HG03159 (cell line): ENCODE data around the gene PDZD4.

Source experiments
- ATAC-seq: cut with Tn5 transposase; IDR thresholded peaks from one replicate; pipeline ENCODE4 v1.9.1; 2021; ENCODE audit warnings: mild to moderate bottlenecking, moderate library complexity; ENCODE audit not compliant: unreplicated experiment

Gene PDZD4

GRCh38 chrX:153813161-153813560, 17.2 kb downstream of the PDZD4 start:
- no peak for ATAC-seq

GRCh38 chrX:153812220-153812619, 18.1 kb downstream of the PDZD4 start:
- ATAC-seq = no peak

GRCh38 chrX:153807976-153808375, 22.4 kb downstream of the PDZD4 start:
- ATAC-seq = no peak

GRCh38 chrX:153806999-153807575, 23.3 kb downstream of the PDZD4 start:
- no peak for ATAC-seq

DNA sequence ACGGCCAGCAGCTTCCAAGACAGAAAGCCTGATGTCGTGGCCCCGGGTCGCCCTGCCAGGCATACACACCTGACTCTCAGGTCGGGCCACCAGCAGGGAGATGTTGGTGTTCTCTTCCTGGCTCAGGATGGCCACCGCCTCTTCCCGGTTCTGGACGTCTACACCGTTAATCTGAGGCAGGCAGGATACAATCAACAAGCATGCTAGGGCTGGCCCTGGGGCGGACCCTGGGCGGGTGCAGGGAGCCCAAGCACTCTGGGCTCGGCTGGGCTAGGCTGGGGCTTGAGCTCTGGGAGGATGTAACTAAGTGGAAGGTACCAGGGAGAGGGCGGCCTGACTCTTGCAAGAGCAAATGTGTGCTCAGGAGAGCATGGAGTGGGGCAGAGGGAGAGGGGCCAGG, 24.9 kb downstream of the PDZD4 start:
- ATAC-seq = no peak

DNA sequence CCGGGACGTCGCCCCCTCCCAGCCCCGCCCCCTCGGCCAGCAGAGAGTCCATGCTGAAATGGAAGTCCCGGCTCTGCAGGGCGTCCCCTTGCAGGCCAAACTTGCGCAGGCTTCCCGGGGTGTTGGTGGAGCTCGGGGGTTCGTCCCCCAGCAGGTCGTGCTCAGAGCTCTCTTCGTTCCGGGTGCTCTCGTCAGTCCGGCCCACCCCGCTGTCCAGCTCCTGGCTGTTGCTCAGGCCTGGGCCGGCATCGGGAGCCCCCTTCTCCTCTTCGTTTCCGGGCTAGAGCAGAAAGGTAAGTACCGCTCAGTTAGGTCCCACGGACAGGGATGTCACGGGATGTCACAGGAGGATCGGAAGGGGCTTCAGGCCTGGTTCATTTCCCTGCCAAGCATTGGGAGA, 25.7 kb downstream of the PDZD4 start:
- ATAC-seq = no peak

- no peak for ATAC-seq
Measured at GRCh38 chrX:153804100-153804595, 26.2 kb downstream of the PDZD4 start.

- ATAC-seq = no peak
Measured at GRCh38 chrX:153803211-153804099, 26.9 kb downstream of the PDZD4 start.

DNA sequence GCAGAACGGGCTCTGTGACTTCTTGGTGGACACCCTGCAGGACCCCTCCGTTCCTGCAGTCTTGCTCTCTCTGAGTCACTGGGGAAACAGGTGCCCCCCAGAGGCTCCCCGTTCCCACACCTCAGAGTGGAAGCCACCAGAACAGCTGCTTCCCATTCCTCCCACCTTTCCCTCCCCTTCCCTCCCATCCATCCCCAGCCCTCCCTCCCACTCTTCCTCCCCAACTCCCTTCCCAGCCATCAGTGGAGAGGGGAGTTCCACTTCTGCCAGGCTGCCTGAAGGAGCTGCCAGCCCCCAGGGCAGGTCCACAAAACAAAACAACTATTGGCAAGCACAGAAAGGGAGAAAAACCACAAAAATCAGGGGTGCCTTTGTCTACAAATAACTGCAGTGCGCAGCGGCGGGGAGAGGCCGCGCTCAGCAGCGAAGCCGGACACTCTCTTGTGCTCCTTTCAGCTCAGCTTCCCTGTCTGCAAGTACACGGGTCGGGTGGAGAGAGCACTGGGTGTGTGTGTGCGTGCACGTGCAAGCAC, 27.8 kb downstream of the PDZD4 start:
- ATAC-seq = no peak

- ATAC-seq = no peak
Measured at GRCh38 chrX:153801669-153802068, 28.7 kb downstream of the PDZD4 start.

DNA sequence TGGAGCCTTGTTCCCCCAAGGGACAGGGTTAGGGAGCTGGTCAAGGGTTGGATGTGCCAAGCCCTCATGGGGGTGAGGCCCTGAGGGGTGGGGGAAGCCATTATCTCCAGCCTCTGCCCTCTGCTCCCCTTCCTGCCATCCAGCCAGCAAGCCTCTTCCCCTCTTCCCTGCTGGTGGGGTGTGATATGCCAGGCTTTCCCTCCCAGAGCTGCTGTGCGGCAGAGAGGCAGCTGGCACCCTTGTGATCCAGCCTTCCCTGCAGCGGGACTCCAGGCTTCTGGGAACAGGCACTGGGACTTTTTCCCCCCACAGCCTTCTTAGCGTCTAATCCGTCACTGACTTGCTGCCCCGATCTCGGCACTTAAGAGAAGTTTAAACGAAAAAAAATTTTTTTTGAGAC, 29.6 kb downstream of the PDZD4 start:
- ATAC-seq = no peak

DNA sequence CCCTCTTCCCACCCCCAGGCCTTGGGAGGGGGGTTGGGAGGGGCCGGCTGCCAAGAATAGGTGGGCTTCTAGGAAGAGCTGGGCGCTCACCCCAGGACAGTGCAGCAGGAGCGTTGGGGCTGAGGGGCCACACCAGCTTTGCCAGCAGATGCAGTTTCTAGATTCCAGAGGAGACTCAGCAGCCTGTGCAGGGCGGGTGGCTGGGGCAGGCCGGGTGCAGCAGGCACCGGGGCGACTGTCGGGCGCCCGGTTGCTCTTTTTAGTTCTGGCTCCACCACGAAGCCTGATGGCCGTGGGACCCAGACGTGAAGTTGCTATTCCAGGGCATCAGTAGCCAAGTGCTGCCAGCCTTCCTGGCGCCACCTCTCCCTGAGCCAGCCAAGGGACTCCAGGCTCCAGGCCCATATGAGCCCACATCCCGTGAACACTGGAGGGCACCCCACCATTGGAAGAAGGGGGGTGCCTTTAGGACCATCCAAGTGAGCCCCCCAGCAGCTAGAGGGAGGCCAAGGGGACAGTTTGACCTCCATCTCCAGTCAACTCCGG, 30.1 kb downstream of the PDZD4 start:
- ATAC-seq = no peak

DNA sequence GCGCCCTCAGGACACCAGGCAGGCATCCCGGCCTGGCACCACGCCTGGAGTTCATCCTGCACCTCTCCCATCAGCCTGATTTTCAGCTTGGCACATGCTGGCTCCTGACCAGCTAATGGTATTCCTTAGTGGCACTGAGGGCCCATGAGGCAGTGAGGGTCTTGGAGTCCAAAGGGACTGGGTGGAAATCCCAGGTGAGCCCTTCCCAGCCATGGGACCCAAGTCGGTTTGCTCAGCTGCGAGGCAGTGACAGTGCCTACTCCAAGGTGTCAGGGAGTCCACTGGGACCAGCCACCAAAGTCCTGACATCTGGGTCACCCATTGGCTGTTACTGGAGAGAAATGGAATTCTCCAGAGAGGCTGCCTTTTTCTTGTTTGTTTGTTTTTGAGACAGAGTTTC, 31.0 kb downstream of the PDZD4 start:
- no peak for ATAC-seq

DNA sequence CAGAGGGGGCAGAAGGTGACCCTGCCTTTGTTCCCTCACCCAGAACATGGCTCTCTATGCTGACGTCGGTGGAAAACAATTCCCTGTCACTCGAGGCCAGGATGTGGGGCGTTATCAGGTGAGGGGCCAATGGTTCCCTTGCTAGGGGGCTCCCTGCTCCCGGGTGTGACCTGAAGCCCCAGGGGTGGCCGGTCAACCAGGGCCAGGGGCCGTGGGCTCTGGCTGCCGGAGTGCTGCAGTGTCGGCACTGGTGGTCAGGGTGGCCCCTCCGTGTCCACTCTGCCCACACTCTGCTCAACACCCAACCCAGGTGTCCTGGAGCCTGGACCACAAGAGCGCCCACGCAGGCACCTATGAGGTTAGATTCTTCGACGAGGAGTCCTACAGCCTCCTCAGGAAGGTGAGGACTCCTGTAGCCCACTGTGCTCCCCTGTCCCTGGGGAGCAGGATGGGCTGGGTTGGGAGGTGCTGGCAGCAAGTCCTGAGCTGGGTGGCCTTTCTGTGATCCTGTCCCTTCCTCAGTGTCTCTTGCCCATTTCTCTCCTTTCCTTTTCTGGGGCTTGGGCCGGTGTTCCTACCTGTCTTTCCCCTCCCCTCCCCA, 32.8 kb downstream of the PDZD4 start:
- no peak for ATAC-seq

- no peak for ATAC-seq
Measured at GRCh38 chrX:153794897-153795816, 35.2 kb downstream of the PDZD4 start.

GRCh38 chrX:153794018-153794896, 36.1 kb downstream of the PDZD4 start, which contains the start of the genes IDH3G and SSR4:
Gene IDH3G, minus strand, starts transcription at chrX:153794375. Its CDS starts 49 bp downstream, at chrX:153794326.
Gene SSR4, plus strand, starts transcription at chrX:153794668. Its CDS starts 20 bp downstream, at chrX:153794688.
- peak; percentile 87 for ATAC-seq

DNA sequence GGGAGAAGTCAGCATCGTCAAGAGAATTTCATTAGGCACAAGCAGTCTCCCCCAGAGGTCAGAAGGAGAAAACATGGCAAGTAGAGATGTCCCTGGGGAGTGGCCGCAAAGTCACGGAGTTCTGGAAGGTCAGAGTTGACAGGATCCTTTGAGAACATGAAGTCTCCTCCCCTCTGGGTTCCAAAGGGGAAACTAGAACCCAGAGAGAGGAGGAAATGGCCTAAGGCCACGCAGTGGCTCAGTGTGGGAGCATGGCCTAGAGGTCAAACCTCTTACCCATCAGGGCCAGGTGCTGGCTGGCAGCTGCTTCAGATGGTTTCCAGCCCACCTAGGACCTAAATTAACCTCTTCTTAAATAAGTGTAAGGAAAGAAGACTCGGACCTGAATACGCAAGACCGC, 37.1 kb downstream of the PDZD4 start:
- ATAC-seq = no peak

DNA sequence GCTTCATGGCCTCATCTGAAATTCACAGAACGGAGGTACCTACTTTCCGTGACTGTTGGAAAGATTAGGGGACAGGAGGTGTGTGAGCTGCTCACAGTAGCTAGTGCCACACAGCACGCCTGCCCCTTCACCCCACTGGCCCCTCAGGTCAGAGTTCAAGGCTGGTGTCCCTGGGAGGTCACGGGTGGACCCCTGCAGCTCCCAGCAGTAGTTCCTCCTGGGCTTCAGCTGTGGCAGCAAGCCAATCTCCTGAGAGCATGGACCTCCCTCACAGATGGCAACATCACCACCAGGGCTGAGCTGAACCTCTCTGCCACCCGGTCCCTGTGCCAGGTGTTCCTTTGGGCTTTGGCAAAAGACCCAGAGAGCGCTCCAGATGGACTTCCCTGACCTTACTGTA, 38.0 kb downstream of the PDZD4 start:
- no peak for ATAC-seq
